Ecto neural progenitor cell (in vitro differentiated cells): Measurements from ENCODE around the gene YARS1.

Source experiments
- DNase-seq: peaks from one replicate; pipeline ENCODE4 v3.0.0-alpha.2; 2018; ENCODE audit warnings: low spot score

YARS1 gene

DNA sequence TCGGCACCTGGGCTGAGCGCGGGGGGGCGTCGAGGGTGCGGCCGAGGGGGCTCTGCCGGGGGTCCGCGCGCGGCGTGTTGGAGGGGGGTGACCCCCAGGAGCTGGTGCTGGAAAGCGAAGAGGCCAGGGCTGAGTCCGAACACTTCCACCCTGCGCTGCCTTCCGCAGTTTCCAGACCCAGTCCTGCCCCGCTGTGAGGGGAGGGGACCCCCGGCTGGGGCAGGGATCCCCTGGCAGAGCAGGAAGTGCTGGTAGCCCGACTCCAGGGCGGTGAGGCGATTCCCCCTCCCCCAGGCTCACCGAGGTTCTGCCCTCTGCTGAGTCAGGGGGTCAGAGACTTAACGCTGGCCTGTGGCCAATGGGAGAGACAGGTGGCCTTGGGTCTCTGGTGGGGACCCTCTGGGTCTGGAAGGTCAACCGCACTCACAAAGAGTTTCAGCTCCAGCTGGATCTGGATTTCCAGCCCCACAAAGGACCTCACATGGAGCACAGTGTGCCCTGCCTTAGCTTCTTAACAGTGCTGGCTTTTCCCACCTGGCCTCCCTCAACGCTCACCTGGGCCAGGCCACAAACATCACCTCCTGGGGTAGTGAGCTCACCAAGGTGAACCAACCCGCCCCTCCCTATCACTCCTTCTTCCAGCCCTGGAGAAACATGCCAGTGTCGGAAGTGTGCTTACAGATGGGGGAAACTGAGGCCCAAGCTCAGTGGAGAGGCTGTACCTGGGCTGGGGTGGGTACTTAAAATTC is 74.8 kb downstream of the YARS1 start:
- peak; percentile 61 for DNase-seq

DNA sequence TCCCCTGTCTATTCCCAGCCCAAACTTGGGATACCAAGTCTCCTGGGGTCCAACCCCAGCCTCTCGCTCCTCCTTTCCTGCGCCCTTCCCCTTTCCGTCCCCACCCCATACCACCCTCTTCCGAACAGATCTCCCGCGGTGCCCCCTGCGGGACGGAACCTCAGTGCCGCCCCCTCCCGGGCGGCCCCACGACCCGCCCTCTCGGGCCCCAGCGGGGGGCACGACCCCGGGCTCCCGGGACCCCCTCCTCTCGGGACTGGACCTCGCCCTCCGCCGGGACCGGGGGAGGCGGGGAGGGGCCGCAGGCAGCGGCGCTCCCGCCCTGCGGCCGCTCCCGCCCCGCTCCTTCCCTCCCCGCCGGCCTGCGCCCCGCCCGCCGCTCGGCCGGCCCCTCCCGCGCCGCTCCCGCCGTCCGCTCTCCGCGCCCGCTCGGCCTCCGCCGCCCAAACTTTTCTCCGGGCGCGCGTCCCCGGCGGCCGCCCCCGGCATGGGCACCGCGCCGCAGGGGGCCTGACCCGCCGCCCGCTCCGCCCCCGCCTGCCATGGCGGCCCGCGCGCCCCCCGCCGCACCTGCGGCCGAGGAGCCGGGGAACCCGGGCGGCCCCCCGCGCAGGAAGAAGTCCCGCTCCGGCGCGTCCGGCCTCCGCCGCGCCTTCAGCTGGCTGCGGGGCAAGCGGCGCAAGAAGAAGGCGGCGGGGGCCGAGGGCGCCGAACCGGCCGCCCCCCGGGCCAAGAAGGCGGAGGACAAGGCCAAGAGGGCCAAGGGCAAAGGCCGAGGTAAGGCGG is 75.6 kb downstream of the YARS1 start:
- no peak for DNase-seq

DNA sequence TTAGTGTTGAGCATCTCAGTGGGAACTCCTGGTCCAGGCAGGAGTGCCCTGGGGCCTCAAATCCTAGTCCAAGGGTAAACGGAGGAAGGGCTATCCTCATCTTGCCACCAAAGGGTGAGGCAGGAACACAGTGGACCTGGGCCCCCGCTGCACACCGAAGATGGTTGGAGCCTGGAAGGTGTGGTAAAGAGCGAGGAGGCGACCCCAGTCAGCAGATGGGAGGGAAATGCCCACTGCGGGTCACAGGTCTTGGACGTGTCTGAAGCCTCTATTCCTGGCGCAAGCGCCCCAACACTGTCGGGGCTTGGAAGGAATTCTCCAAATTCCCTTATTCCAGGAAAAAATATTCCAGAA is 76.1 kb downstream of the YARS1 start:
- no peak for DNase-seq

DNA sequence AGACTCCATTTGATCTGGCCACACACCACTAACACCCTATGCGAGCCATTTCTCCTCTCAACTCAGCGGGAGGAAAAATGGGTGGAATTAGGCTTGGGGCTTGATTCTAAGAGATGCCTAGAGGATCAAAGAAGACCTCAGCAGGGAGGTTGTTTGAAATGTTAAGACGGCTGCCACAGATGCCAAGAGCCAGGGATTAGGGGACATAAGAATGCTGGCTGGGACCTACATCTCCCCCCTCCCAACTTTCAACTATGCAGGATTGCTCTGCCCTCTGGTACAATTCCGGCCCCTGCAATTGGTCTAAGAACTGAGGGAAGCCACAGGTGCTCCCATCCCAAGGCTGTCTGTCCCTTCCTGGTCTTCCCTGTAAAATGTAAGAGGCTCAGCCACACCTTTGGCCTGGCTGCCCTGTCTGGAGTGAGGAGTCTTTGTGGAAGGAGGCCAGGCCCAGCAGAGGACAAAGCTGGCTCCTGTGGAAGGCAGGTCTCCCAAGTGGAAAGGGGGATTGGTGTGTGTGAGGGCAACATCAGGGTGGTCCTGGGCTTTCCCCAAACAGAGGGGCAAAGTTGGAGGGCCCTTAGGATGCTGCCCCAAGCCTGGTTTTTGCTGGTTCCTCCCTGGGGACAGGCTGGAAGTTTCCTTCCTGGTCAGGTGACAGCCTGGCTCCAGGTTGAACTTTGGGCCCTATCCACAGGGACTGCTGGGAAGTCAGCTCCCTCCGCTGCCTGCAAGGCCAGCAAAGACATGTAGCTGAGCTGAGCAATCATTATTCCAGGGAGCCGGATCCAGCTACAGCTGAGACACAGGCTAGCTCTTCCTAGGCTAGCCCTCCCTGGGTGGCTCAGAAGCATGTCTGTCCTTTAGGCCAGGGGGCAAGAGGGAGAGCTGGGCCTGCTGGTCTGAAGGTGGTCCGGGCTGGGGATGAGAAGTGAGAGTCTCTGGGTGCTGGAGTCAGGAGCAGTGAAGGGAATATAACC is 80.1 kb downstream of the YARS1 start:
- peak; percentile 79 for DNase-seq

DNA sequence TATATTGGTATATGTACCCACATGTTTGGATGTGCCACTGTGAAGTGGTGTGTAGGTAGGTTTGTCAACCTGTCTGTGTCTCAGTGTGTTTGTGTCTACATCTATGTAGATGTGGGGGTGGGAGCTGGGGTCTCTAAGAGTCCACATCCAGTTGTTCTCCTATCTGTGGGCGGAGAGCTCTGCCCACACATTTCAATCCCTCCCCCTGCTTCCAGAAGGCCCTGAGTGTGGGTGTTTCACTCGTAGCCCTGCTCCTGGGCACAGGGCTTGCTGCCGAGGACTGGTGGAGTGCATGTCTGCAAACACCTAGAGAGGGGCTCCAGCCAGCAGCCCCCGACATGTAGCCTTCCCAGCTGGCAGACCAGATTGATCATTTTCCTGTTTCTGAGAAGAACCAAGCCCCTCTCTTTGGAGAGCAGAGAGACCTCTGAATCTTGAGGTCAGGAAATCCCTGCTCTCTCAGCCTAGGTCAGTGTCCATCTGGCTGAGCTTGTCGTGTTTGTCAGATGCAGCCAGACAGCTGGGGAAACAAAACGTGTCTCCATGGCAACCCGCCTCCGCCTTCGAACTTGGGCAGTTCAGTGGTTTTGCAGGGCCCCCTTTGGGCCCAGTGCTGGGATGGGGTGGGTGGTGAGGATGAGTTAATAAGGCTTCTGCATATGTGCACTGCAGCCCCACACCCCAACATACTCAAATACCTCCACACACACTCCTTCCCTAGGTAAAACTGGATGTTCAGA is 83.4 kb downstream of the YARS1 start:
- peak; percentile 71 for DNase-seq

DNA sequence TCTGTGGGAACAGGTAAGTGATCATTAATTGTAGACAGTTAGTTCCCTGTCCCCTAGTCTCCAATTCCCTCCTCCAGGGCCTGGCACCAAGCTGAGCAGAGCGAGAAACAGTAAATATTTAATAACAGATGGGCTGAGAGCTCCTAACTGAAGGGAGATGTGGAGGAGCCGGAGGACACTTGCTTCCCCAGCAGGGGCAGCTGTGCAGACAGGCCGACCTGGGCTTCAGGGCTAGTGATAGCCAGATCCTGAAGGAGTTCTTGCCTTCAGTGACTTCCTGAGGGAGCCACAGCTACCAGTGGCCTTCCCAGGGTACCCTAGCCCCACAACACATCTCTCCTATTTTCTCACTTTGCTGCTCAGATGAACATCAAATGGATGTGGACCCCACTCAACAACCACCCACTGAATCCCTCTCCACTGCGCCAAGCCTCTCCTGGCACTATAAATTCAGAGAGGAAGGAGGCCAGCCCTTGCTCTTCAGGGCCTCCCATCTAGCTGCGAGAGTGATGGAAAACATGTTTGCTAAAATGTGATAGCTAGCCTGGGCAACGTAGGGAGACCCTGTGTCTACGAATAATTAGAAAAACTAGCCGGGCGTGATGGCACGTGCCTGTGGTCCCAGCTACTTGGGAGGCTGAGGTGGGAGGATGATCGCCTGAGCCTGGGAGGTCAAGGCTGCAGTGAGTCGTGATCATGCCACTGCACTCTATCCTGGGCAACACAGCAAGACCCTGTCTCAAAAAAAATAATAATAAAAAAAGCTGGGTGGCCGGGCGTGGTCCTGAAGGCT is 87.7 kb downstream of the YARS1 start:
- no peak for DNase-seq

DNA sequence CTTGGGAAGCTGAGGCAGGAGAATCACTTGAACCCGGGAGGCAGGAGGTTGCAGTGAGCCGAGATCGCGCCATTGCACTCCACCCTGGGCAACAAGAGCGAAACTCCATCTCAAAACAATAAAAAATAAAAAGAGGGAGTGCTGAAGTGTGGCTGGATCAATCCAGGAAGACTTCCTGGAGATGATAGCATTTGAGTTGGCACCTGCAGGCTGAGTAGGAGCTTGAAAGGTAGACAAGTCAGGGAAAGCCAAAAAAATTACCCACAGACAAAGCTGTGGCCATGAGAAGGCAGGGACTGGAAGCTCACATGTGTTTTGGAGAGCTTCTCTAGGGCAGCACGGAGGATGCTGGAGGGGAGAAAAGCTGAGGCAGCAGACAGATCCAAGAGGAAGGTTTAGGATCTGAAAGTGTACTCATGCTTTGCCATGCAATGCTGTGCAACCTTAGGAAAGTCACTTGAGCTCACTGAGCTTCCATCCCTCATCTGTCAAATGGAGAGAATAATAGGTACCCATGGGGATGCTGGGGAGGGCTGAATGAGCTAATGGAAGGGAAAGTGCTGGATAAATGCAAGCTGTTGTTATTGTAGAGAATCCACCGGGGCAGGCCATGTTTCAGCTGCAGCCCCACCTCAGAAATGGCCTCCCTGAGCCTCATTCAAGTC is 88.6 kb downstream of the YARS1 start:
- no peak for DNase-seq

DNA sequence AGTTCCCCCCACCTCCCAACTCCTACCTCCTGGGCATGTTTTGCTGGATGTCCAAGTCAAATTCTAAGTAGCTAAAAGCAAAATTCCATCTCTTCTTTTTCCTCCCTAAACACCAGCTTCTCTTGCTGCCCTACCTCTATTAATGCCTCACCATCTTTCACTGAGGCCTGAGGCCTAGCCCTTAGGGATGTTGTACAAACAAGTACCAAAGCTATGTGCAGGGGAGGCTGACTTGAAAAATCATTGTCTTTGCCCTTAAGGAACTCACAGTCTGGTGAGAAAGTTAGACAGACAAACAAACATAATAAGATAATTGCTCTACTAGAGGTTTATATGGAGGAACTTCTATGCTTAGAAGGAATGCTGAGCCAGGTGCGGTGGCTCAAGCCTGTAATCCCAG is 89.3 kb downstream of the YARS1 start:
- no peak for DNase-seq

DNA sequence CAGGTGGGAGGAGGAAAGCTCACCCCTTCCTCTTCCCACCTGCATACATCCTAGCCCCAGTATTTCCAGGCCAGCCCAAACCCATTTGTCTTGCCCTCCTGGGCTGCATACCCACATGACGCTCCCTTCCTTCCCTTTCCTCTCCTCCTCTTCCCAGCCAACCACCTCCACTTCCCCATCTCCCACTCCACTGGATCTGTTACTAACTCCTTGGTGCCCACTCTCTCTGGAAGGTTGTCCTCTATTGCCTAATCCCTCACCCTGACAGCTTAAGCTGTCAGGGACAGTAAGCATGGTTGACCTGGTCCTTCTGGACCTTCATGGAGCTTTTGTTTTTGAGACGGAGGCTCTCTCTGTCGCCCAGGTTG is 91.6 kb downstream of the YARS1 start:
- no peak for DNase-seq
